Measurements from ENCODE around the gene CHTOP. TPM values are rescaled to one million over a fixed set of nuclear protein-coding genes. Genes with fewer than 3 reads are reported as not detected.

The CHTOP gene
- polyA plus RNA-seq, 5 donors: 106 to 125 (median 120) TPM

DNA sequence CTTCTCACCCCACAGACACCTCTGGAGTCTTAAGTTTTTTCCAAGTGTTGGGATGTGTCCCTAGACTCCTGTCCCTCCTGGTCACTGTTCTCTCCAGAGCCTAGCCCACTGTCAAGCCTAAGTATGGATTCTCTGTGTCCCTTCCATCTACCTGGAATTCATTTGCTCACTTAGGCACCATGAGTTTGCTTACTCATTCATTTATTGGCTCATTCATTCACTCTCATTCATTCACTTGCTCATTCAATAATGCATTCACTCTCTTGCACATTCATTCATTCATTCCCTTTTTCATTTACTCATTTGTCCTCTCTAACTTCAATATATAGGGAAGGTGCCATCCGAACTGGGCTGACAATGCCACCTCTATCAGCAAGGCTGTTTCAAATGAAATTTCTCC is 22.5 kb upstream of the CHTOP start:
- no peak for DNase-seq

DNA sequence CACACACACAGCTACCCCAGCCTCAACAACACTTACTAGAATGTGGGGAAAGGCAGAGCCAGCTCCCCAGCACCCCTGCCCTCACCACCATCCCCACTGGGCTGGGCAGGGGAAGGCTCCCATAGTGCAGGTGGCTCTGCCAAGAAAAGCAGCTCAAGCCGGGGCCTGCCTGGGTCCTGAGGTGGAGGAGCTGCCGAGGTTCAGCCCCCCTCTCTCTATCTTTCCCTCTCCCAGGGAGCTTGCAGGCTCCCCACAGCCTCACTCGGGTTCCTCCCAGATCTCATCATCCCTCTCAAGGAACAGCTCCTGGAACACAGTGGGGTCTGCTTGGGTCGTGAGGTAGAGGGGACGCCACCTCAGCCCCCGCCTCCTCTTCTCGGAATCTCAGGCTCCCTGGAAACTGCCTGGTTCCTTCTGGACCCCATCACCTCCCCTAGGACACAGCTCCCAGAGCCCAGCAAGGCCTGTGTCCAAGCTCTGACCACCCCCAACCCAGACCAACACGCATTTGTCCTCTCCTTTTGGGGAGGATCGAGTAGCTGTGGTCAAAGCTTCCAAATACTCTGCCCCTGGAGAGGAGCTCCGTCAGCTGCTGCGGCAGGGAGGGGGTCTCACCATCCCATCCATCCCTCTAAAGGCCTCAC is 21.6 kb upstream of the CHTOP start:
- DNase-seq: no peak

DNA sequence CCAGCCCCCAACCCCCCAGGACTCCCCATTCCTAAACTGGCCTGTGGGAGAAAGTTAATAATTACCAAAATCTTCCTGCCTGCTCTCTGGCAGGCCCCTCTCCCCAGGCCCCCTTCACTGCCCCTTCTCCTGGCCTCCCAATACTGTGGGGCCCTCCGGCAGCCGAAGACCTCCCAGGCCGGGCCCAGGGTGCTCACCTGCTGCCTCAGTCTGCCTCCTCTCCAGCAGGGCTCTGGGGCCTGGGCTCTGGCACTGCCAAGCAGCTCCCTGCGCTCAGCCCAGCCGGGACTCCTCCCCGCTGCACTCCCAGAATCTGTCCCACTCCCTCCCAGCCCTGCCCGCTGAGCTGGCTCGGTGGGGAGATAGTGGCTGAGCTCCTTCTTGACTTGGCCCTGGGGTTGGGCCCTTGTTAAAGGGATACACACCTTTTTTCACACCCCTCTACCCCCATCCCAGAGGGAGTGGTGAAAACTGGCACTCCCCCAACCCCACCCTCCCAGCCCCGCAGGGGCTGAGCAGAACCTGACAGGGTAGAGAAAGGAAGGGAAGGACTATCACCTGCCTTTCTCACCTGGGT is 21.0 kb upstream of the CHTOP start, which contains the start of gene S100A16:
Gene S100A16, minus strand, starts transcription at position 383 of the 577 bp plus-strand sequence. CDS start 4,986 bp downstream, outside the sequence.
- DNase-seq: peak; percentile 67 to 71

DNA sequence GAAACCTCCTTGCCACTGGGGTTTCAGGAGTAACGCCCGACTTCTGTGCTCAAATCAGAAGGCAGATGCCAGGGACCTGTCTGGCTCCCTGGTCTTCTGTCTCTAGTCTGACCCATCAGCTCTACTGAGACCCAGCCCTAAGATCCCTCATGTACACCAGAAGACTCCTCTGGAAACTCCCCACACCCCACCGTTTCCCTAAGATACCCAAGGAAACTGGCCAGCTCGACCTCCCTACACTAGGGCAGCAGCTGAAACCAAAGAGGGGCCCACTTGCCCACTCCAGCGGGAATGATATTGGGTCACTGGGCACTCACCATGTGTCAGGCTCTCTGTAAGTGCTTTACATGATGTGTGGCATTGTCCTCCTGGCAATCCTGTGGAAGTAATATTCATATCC is 20.5 kb upstream of the CHTOP start:
- DNase-seq: no peak

DNA sequence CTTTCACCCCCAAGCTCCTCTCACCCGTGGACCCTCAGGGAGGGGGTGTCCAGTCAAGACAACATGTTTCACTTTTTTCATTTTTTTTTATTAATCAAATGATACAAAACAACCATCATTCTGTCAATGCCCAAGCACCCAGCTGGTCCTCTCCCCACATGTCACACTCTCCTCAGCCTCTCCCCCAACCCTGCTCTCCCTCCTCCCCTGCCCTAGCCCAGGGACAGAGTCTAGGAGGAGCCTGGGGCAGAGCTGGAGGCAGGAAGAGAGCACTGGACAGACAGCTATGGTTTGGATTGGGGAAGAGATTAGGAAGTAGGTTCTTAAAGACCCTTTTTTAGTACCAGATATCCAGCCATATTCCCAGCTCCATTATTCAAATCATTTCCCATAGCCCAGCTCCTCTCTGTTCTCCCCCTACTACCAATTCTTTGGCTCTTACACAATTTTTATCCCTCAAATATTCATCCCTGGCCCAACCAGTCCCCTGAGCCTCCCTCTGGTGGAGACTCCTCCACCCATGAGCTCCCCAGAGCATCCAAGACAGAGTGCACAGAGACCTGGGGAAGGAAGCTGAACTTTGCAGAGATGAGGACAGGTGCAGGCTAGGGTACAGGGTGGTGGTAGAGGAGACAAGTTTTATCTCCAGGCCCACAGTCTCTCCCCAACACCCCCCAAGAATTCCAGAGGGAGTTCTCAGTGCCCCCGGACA is 19.5 kb upstream of the CHTOP start:
- DNase-seq: no peak

DNA sequence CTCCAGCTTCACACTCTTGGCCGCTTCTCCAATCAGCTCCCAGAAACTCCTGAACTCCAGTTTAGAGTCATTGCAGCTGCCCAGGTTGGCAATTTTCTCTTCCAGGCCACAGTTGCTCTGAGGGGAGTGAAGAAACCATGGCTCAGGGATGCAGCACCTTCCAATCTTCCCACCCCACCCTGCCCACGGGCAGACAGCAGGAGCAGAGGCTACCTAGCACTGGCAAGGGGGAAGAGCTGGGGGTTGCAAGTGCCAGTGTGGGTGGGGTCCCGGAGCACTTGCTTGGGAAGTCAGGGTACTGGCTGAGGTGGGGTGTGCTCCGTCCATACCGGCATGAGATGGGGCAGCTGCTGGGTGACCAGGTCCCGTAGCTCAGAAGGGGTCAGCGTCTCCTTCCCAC is 19.0 kb upstream of the CHTOP start:
- no peak for DNase-seq

DNA sequence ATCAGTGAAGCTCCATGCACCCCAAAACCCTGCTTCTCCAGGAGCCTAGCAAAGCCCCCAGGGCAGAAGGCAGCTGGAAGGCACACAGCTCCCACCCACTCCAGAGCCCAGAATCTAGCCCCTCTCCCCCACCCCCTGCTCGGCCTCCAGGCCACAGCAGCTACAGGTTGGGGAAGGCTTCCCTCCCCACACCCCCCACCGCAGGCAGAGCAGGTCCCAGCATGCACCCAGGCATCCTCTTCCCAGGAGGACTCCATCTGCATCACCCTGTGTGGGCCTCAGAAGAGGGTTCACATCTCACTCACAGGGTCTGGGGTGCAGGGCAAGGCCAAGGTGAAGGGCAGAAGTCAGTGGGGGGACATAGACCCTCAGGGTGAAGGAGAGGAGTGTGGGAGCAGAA is 18.5 kb upstream of the CHTOP start:
- no peak for DNase-seq

DNA sequence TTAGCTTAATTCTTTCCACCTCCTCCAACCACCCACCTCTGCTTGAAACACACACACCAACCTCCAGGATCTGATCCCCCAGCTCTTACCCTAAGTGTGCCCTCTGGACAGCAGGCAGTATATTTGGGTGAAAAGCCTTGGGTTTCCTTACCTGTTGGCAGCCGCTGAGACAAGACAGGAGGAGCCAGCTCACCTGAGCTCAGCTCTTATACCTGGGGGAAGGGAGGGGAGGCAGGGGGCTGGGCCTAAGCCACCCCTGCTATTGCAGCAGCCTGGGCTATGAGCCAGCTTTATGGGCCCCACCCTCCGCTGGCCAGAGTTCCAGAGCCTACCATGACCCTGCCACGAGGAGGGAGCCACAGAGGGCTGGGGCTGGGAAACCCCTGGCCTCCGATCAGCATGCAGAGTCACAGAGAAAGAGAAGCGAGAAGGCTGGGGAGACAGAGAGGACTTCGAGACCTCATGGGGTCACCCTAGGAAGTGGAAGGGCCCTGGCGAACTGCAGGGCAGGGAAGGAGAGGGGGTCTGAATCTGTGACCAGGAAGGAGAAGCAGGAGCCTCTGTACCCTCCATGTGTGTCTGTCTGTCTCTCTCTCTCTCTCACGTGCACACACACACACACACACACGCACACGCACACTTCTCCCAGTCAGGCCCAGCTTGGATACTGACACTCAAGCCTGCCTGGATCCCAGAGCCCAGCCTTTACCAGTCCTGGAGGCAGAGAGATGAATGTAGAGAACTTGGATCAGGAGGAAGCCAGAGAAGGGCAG is 17.5 kb upstream of the CHTOP start, which contains the start of gene S100A14:
Gene S100A14, minus strand, starts transcription at position 182 of the 773 bp plus-strand sequence. CDS start 467 bp downstream, outside the sequence.
- peak; percentile 48 to 59 for DNase-seq

DNA sequence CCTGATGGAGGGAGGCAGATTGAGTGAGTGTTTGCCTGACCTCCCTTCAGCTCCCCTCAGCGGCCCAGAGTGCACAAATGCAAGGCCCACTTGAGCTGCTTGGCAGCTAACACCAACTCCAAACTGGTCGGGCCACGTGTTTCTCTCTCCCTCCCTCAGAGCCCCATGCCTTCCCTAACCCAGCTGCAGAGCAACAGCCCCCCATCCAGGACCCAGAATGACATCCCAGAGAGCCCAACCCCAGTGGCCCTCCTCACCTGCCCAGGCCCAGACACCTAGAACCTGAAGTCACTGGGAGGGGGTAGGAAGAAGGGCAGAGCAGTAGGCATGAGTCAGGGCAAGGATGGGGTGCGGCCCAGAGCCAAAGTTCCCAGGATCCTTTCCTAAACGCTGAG is 17.0 kb upstream of the CHTOP start:
- DNase-seq: peak; percentile 59 to 62

DNA sequence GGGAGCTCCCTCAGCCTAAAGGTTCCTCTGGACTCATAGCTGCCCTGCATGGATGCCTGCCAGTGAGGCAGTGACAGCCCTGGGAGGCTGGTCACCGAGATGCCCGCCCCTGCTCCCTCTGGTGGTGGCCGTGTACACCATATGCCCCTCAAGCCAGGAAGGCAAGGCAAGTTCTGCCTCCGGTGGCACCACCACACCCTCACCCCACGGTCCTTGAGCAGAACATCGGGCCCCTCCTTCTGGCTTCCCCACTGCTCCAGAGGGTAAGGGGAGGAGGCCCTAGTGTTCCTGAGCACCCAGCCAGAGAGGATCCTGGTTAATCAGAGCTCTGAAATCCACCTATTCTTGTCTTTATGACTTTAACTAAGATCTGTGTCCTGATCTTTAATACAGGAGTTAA is 16.2 kb upstream of the CHTOP start:
- no peak for DNase-seq

DNA sequence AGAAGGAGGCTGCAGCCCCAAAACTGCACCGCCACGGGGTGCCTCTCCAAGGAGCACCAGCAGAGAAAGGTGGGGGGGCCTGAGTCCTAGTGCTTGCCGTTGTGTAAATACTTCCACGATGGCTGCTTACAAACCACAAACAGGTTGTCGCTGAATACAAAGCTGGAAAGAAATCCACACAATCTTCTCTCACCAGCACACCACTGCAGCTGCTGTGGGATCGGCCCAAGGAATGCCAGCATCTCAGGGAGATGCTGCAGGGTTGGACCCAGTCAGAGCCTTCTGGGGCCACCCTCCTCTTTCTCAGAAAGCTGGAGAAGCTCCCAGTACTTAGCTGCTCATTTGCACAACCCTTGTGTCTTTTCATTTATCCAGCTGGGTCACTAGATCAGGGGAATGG is 14.7 kb upstream of the CHTOP start:
- no peak for DNase-seq

DNA sequence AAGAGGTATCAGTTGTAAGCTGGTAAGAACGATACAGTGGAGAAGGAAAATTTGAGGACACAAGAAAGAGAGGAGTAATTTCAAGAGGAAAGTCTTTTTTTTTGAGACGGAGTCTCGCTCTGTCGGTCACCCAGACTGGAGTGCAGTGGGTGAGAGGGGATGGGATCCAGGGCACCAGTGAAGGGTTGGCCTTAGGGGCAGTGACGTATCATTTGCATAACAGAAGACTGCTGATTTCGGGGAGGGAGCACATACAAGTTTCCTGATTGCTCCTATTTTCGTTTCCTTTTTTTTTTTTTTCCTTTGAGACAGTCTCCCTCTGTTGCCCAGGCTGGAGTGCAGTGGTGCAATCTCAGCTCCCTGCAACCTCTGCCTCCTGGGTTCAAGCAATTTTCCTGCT is 10.8 kb upstream of the CHTOP start:
- no peak for DNase-seq

DNA sequence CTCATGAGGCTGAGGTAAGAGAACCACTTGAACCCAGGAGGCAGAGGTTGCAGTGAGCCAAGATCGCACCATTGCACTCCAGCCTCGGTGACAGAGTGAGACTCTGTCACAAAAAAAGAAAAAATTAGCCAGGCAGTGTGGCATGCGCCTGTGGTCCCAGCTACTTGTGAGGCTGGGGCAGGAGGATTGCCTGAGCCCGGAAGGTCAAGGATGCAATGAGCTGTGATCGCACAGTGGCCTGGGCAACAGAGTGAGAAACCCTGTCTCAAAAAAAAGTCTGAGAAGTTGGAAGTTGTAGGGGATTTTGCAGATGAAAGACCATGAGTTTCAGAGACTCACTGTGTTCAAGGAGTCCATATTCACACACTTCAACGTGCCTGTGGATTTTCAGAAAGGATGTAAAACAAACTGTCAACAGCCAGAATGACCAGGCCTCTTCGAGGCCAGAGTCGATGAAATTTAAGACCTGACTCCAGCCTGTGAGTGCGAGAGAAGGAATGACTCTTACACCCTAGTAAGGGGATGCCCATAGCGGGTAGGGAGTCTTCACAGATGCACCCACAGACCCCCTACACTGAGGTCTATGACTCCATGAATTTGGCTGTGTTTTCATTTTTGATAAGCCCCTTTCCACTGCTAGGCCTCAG is 8.8 kb upstream of the CHTOP start:
- DNase-seq: no peak

DNA sequence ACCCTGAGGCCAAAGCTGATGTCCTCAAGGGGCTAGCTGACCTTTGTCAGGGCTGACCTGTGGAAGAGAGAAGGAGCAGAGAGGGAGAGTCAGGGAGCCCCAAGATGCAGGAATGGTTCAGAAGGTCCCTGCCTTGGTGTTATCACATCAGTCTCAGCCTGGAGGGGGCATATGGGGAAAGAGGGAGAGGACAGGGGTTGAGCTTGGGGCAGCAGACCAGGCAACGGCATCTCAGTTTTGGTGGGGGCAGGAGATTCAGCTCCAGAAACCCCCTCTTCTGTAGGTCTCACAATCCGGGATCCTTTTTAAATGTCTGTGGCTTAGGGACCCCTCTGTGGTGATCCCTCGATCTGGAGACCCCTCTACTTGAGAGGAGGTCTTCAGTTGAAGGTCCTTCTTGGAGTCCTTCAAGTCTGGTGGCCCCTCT is 7.4 kb upstream of the CHTOP start:
- DNase-seq: no peak

DNA sequence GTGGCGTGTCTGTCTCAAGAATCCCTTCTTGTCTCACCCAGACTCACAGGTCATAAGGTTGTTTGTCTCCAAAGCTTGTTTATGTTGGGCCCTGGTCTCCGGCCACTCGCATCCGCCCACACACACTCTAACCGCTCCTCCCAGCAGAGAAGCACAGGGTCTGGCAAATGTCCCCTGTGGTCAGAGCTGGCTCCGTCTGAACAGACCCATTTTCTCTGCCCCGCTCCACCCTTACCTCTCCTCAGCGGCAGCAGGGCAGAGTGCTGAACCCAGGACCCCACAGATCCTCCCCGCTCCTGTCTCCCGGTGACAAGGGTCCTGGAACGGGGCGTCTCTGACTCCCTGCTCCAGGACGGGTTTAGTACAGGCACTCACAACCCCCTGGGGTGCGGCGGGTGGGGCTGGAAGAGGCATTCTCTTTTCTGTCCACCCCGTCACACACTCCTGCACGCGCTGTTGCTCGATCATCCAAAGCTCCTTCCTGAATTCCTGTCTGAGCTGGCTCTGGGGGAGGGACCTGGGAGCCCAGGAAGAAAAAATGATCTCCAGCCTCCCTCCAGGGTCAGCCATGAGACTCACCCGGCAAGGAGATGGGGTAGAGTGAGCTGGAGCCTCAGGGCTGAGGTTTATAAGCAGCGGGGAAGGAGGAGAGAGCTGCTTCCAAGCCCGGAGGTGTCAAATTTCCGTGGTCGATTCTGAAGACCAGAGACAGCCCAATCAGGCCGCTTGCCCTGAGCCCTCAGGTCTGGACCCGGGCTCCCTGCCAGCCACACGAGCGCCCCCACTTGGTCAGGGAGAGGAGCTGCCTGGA is 6.8 kb upstream of the CHTOP start, which contains the start of gene S100A13:
Gene S100A13, minus strand, starts transcription at position 602 of the 811 bp plus-strand sequence. CDS start 1,033 bp downstream, outside the sequence.
- peak; percentile 77 to 84 for DNase-seq

DNA sequence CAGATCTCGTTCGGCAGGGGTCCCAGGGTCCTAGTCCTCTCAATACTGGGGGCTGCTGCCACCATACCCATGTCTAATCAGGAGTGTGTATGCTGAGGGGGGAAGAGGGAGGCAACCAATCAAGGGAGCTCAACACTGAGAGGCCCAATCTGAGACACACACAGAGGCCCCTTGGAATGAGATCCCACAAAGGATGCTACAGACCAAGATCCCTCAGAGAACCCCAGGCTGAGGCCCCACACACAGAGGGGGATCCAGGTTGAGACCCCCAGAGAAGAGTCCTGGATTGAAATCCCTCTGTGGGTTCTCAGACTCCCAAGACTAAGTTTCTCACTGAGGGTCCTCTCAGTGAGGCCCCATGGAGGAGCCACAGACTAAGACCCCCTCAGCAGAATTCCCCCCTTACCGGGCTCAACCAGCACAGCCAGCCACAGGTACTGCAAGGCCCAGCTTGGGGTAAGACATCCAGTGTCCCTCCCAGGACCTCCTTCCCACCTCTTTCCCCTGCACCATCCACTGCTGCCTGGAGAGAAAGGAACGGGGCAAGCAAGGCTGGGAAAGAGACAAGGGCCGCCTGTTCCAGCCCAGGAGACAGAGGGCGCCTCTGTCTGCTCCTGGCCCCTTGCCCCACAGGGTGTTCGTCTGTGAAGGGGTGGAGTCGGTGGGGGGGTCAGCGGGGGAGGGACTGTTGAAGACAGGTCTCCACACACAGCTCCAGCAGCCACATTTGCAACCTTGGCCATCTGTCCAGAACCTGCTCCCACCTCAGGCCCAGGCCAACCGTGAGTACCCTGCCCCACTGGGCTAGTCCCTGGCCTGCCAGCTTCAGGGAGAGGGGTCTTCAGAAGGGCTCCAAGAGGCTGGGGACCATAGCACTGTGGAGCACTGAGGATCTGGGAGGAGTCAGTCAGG is 5.9 kb upstream of the CHTOP start, which contains the start of gene S100A1:
Gene S100A1, plus strand, starts transcription at position 720 of the 912 bp plus-strand sequence. CDS start 2,088 bp downstream, outside the sequence.
- DNase-seq: no peak

DNA sequence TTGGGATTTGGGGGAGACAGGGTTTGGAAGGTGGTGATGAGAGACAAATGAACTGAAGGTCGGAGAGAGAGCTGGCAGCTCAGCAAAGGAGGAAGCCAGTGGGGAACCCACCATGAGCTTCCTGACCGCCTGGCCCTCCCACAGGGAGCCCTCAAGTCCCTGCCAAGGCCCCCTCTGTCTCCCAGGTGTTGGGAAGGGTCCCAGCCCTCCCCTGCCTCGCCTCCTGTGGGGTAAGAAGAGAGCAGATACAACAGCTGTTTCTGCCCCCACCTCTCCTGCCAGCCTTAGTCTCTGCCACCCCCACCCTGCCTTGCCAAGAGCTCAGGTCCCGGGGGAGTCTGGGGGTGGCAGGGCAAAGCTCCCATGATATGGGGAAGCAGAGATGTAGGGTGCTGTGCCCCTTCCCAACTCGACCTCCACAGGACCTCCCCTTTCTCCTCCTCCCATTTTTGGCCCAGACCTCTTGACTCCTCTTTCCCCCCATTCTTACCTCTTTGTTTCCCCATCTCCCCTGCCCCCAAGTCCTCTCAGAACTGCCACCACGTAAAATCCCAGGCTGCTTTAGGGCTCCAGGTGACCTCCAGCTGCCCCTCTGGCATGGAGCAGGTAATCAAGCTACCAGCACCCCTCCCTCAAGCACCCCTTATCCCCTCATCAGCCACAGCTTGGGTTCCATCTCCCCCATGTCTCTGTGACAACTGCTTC is 5.1 kb upstream of the CHTOP start:
- DNase-seq: no peak

DNA sequence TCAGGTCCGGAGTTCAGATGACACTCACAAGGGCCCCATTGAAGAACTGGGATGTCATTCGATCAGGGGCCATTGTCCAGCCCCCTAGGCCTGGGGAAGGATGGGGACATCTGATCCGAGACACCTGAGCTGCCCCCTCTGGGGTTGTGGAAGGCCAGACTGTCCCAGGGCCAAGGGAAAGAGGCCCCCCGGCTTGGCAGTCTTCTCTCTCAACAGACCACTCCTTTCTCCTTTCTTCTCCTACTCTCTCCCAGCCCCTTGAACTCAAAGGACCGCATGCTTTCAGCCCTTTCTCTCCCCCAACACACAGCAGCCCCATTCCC is 4.6 kb upstream of the CHTOP start:
- DNase-seq: no peak

DNA sequence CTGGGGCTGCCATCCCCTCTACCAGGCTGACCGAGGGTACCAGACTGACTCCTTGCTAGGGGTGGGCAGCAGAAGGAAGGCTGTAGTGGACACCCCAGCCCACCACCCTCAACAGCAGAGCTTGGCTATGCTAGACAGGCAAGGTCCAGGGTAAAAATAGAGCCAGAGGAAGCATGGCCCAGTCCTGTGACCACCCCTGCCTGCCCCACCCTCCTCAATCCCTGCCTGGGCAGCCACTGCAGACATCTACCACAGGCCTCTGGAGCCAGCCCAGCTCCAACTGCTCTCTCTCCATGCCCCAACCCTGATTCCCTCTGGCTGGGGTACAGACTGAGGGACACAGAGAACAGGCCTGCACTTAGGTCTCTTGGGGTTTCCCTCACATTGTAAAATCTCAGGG is 3.9 kb upstream of the CHTOP start:
- no peak for DNase-seq

Data from right lung (tissue), 5 donors.